ENCODE data around the gene POPDC3.

GRCh38 chr6:105227295-105227767, 47.5 kb upstream of the POPDC3 start:
- TF ChIP-seq REST (tag by site-specific recombination; IDR thresholded peaks at IDR 0.05) (no peak), CTCF (tag by site-specific recombination; IDR thresholded peaks at IDR 0.05) (no peak), ZBTB1 (tag by site-specific recombination; IDR thresholded peaks at IDR 0.05) (no peak), ZNF785 (tag by site-specific recombination; IDR thresholded peaks at IDR 0.05) (no peak), ZNF18 (tag by site-specific recombination; IDR thresholded peaks at IDR 0.05) (no peak), KLF10 (tag by site-specific recombination; IDR thresholded peaks at IDR 0.05) (no peak), ZBTB21 (tag by site-specific recombination; IDR thresholded peaks at IDR 0.05) (no peak), PBX3 (CRISPR knock-in tag; IDR thresholded peaks at IDR 0.05) (no peak), ZNF624 (tag by site-specific recombination; IDR thresholded peaks at IDR 0.05) (no peak), PRDM1 (tag by site-specific recombination; IDR thresholded peaks at IDR 0.05) (no peak), ZNF37A (tag by site-specific recombination; IDR thresholded peaks at IDR 0.05) (no peak), ZNF658 (tag by site-specific recombination; IDR thresholded peaks at IDR 0.05) (no peak), ZBTB10 (tag by site-specific recombination; IDR thresholded peaks at IDR 0.05) (no peak)
